CD14-positive monocyte (primary cell): ENCODE results near the gene SCAF8. TPM values are rescaled to one million over a fixed set of nuclear protein-coding genes. Genes with fewer than 3 reads are reported as not detected.

ENCODE experiments used
- DNase-seq, 3 donors: peaks; one replicate each; pipeline ENCODE4 v3.0.0-alpha.2; 2011 to 2022
- H2AFZ ChIP-seq: 2 replicates; pipeline ENCODE4 v1.6.0; 2012; ENCODE audit warnings: mild to moderate bottlenecking, low read depth, low read length, inconsistent platforms; ENCODE audit not compliant: insufficient read depth, poor library complexity, severe bottlenecking
- H3K27ac ChIP-seq, 2 donors: 1 replicate in 1 of 2; 2 replicates in 1 of 2; pipeline ENCODE4 v1.5.1; 2012 to 2013; ENCODE audit warnings: low read length in 2 of 2, control low read depth in 1 of 2, inconsistent platforms in 1 of 2, low read depth in 1 of 2, mild to moderate bottlenecking in 1 of 2
- H3K27me3 ChIP-seq, 2 donors: one replicate each; pipeline versions ENCODE4 v1.6.0 to v1.6.1; 2011 to 2013; ENCODE audit warnings: low read length in 2 of 2; ENCODE audit not compliant: control insufficient read depth in 2 of 2, insufficient read depth in 2 of 2
- H3K36me3 ChIP-seq, 2 donors: replicated peaks in 1 of 2; 1 replicate in 1 of 2; 2 replicates in 1 of 2; pipeline versions ENCODE4 v1.5.1 to v1.6.1; 2012 to 2013; ENCODE audit warnings: low read length in 2 of 2, control low read depth in 1 of 2, inconsistent platforms in 1 of 2, mild to moderate bottlenecking in 1 of 2; ENCODE audit not compliant: insufficient read depth in 2 of 2, control insufficient read depth in 1 of 2
- H3K4me1 ChIP-seq, 2 donors: 1 replicate in 1 of 2; 2 replicates in 1 of 2; pipeline versions ENCODE4 v1.5.1 to v1.6.1; 2012 to 2013; ENCODE audit warnings: low read length in 2 of 2, control low read depth in 1 of 2, inconsistent platforms in 1 of 2, mild to moderate bottlenecking in 1 of 2, moderate library complexity in 1 of 2; ENCODE audit not compliant: insufficient read depth in 2 of 2, control insufficient read depth in 1 of 2
- H3K4me2 ChIP-seq: replicated peaks from 2 replicates; pipeline ENCODE3; 2012; ENCODE audit warnings: low read length, moderate library complexity, mild to moderate bottlenecking; ENCODE audit not compliant: poor library complexity, severe bottlenecking; ENCODE audit errors: extremely low read depth
- H3K4me3 ChIP-seq, 3 experiments: fragments of 200-600 bp in 1 of 3; sonication (generic) in 1 of 3; replicated peaks in 1 of 3; 1 replicate in 2 of 3; 2 replicates in 1 of 3; pipeline ENCODE4 v1.5.1; 2011 to 2013; ENCODE audit warnings: low read length in 3 of 3, mild to moderate bottlenecking in 3 of 3, control low read depth in 2 of 3, low read depth in 2 of 3, inconsistent platforms in 1 of 3, moderate library complexity in 1 of 3
- H3K79me2 ChIP-seq: 2 replicates; pipeline ENCODE4 v1.6.0; 2012; ENCODE audit warnings: mild to moderate bottlenecking, control low read depth, inconsistent platforms, low read length, moderate library complexity; ENCODE audit not compliant: insufficient read depth
- H3K9ac ChIP-seq: 2 replicates; pipeline ENCODE4 v1.6.0; 2017; ENCODE audit warnings: low read length, mild to moderate bottlenecking; ENCODE audit not compliant: insufficient read depth, poor library complexity, severe bottlenecking
- H3K9me3 ChIP-seq, 2 donors: replicated peaks in 1 of 2; 1 replicate in 1 of 2; 2 replicates in 1 of 2; pipeline versions ENCODE4 v1.5.1 to v1.6.1; 2012 to 2013; ENCODE audit warnings: low read length in 2 of 2, control low read depth in 1 of 2; ENCODE audit not compliant: control insufficient read depth in 1 of 2, insufficient read depth in 1 of 2
- H4K20me1 ChIP-seq: 2 replicates; pipeline ENCODE4 v1.6.0; 2012; ENCODE audit warnings: mild to moderate bottlenecking, low read length, control low read depth, moderate library complexity; ENCODE audit not compliant: insufficient read depth
- H3K27ac Mint-ChIP-seq, 7 donors: one replicate each; pipeline ENCODE4 v1.8.0; 2020; ENCODE audit warnings: mild to moderate bottlenecking in 7 of 7, mixed read lengths in 7 of 7, moderate library complexity in 6 of 7, inconsistent platforms in 2 of 7
- H3K27me3 Mint-ChIP-seq, 3 donors: one replicate each; pipeline ENCODE4 v1.8.0; 2021 to 2022; ENCODE audit warnings: low read depth in 3 of 3, mild to moderate bottlenecking in 3 of 3, mixed read lengths in 3 of 3, moderate library complexity in 3 of 3, inconsistent platforms in 1 of 3
- H3K36me3 Mint-ChIP-seq, 2 donors: one replicate each; pipeline ENCODE4 v1.8.0; 2020; ENCODE audit warnings: mixed read lengths in 2 of 2, inconsistent platforms in 1 of 2, mild to moderate bottlenecking in 1 of 2
- H3K4me1 Mint-ChIP-seq: one replicate; pipeline ENCODE4 v1.8.0; 2020; ENCODE audit warnings: mild to moderate bottlenecking, mixed read lengths
- H3K4me3 Mint-ChIP-seq, 2 donors: one replicate each; pipeline ENCODE4 v1.8.0; 2020; ENCODE audit warnings: mild to moderate bottlenecking in 2 of 2, mixed read lengths in 2 of 2, moderate library complexity in 1 of 2
- H3K9me3 Mint-ChIP-seq, 7 donors: one replicate each; pipeline ENCODE4 v1.8.0; 2020 to 2022; ENCODE audit warnings: mixed read lengths in 7 of 7, mild to moderate bottlenecking in 6 of 7, moderate library complexity in 6 of 7, inconsistent platforms in 2 of 7
- WGBS: methylation state at CpG from one replicate; pipeline ENCODE4 v1.1.5; 2013; ENCODE audit warnings: missing lambda C conversion rate; ENCODE audit not compliant: insufficient coverage; 5-methylcytosine and 5-hydroxymethylcytosine counted together
- intact Hi-C, 2 donors: fragments of 100-400 bp; cut with micrococcal nuclease; formaldehyde crosslinking; loops; one replicate each; pipeline versions ENCODE4 v1.15.0 to v1.15.1; 2023
- polyA plus RNA-seq, 3 donors: library from polyadenylated mRNA; depleted of rRNA in 1 of 3; unstranded in 2 of 3; stranded (reverse) in 1 of 3; fragments of 300-500 nt in 2 of 3; fragments of >200 nt in 1 of 3; fragmentation: Illumina TruSeq in 2 of 3; gene quantifications; 1 replicate in 2 of 3; 2 replicates in 1 of 3; pipeline ENCODE4 v1.2.3, GENCODE V29; 2012 to 2021
- TF ChIP-seq, protein P1 (sequence below): fragments of 200-600 bp; IDR thresholded peaks from one replicate; pipeline ENCODE4 v1.8.0; 2022; ENCODE audit warnings: antibody characterized with exemption, mild to moderate bottlenecking

SCAF8 gene
- polyA plus RNA-seq, 3 donors: 2.8 to 18.5 (median 4.2) TPM

DNA sequence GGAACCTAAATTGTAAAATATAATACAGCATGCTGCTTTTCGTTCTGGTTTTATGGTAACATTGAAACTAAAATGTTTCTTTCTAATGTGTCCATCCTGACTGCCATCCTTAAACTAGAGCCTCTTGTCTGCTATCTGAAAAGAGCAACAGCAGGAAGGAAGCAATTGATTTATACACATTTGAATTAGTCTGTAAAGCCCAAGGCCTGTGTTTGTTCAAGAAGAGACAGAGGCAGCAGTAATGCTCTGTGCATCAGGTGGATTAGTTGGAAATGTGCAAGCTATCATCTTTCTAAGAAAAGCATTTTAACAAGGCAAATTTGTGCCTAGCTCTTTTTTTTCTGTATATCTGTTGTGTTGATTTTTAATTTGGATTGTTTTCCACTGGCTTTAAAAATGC, 128.6 kb downstream of the SCAF8 start:
- Mint-ChIP-seq H3K27me3 (no peaks in the 10 kb centered on the region), H3K4me3 (no peak overlapping the region), H3K4me1 (no peaks in the 10 kb centered on the region), H3K27ac (no peak overlapping the region), H3K36me3 (peaks cover 10 to 38% of the 10 kb centered on the region in 2 donors), H3K9me3 (peaks cover 0 to 2% (median 0%) of the 10 kb centered on the region in 7 donors)
- intact Hi-C loops: no loop called here
- H4K20me1 ChIP-seq: peaks cover 22% of the 10 kb centered on the region
- H3K27ac ChIP-seq: no peak overlapping the region
- no peak overlapping the region for H3K9ac ChIP-seq
- H3K27me3 ChIP-seq: no peaks in the 10 kb centered on the region
- no peak overlapping the region for H3K4me2 ChIP-seq
- peaks cover 5 to 33% of the 10 kb centered on the region in 2 donors for H3K36me3 ChIP-seq
- H3K79me2 ChIP-seq: no peaks in the 10 kb centered on the region
- no peak for DNase-seq
- no peak overlapping the region for H2AFZ ChIP-seq
- H3K4me1 ChIP-seq: no peaks in the 10 kb centered on the region
- TF ChIP-seq, protein P1, sequence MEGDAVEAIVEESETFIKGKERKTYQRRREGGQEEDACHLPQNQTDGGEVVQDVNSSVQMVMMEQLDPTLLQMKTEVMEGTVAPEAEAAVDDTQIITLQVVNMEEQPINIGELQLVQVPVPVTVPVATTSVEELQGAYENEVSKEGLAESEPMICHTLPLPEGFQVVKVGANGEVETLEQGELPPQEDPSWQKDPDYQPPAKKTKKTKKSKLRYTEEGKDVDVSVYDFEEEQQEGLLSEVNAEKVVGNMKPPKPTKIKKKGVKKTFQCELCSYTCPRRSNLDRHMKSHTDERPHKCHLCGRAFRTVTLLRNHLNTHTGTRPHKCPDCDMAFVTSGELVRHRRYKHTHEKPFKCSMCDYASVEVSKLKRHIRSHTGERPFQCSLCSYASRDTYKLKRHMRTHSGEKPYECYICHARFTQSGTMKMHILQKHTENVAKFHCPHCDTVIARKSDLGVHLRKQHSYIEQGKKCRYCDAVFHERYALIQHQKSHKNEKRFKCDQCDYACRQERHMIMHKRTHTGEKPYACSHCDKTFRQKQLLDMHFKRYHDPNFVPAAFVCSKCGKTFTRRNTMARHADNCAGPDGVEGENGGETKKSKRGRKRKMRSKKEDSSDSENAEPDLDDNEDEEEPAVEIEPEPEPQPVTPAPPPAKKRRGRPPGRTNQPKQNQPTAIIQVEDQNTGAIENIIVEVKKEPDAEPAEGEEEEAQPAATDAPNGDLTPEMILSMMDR: no peak
- H3K9me3 ChIP-seq: no peaks in the 10 kb centered on the region
- H3K4me3 ChIP-seq: no peak overlapping the region
- WGBS: no CpG with 5 or more reads among the region's 1 CpG

DNA sequence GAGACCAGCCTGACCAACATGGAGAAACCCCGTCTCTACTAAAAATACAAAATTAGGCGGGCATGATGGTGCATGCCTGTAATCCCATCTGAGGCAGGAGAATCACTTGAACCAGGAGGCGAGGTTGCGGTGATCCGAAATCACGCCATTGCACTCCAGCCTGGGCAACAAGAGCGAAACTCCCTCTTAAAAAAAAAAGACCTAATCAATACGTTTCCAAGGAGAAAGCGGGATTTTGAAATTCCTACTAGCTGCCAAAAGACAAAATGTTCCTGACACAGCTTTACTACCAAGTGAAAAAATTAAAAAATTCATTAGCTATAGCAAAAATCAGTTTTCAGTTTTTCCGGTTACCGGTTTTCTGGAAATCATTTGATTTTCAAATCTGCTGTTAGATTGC, 129.3 kb downstream of the SCAF8 start:
- Histone ChIP-seq H3K9me3 (no peaks in the 10 kb centered on the region), H3K4me3 (no peak overlapping the region), H2AFZ (no peak overlapping the region), H3K27ac (no peak overlapping the region), H3K9ac (no peak overlapping the region), H3K27me3 (no peaks in the 10 kb centered on the region), H3K4me1 (no peaks in the 10 kb centered on the region), H3K36me3 (peaks cover 5 to 33% of the 10 kb centered on the region in 2 donors), H3K4me2 (no peak overlapping the region), H3K79me2 (no peaks in the 10 kb centered on the region), H4K20me1 (peaks cover 22% of the 10 kb centered on the region)
- DNase-seq: no peak
- Mint-ChIP-seq H3K4me3 (no peak overlapping the region), H3K4me1 (no peaks in the 10 kb centered on the region), H3K27me3 (no peaks in the 10 kb centered on the region), H3K36me3 (peaks cover 10 to 31% of the 10 kb centered on the region in 2 donors), H3K9me3 (no peaks in the 10 kb centered on the region), H3K27ac (no peak overlapping the region)
- TF ChIP-seq, protein P1: no peak
- intact Hi-C loops: no loop called here
- 93% methylated on average over 5 of the region's 11 CpGs for WGBS
